HG03342 (cell line): ENCODE data around the gene BRPF1.

ENCODE experiments used
- ATAC-seq: cut with Tn5 transposase; IDR thresholded peaks from one replicate; pipeline ENCODE4 v1.9.1; 2021; ENCODE audit warnings: mild to moderate bottlenecking, moderate library complexity; ENCODE audit not compliant: unreplicated experiment

The BRPF1 gene

DNA sequence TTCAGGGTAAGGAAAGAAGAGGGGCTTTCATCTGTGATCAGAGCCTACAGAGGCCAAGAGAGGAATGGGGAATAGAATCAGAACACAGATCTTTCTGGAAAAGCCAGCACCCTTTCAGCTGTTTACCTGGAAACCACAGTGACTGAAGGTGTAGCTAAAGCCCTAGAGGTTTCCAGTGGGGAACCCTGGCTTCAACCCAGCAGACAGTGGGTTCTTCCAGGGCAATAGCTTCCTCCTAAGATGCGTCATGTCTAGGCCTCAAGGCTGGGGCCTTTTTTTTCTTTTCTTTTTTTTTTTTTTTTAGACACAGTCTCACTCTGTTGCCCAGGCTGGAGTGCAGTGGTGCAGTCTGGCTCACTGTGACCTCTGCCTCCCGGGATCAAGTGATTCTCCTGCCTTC, 31.0 kb upstream of the BRPF1 start:
- no peak for ATAC-seq

DNA sequence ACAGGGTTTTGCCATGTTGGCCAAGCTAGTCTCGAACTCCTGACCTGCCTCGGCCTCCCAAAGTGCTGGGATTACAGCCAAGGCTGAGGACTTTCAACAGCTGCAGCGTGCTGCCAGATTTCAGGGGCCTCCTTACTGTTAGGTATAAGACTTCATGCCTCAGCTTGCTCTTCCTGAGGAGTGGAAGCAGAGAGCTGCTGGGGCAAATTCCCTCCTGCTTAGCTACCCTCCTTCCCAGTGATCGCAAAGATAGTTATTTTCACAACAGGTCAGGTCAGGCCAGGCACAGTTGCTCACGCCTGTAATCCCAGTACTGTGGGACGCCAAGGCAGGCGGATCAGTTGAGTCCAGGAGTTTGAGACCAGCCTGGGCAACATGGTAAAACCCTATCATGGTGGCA, 30.5 kb upstream of the BRPF1 start:
- ATAC-seq: no peak

DNA sequence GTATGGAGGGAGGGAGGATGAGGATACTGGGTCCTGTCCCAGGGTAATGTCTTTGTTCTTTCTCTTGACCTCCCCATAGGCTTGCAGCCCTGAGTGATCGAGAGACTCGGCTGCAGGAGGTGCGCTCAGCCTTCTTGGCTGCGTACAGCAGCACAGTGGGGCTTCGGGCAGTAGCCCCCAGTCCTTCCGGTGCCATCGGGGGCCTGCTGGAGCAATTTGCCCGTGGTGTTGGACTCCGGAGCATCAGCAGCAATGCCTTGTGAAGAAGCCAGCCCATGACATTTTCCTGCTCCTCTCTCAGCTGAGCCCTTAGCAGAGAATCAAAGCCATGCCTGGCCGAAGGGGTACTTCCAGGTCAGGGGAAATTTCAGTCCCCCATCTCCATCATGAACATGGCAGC, 29.8 kb upstream of the BRPF1 start:
- no peak for ATAC-seq

DNA sequence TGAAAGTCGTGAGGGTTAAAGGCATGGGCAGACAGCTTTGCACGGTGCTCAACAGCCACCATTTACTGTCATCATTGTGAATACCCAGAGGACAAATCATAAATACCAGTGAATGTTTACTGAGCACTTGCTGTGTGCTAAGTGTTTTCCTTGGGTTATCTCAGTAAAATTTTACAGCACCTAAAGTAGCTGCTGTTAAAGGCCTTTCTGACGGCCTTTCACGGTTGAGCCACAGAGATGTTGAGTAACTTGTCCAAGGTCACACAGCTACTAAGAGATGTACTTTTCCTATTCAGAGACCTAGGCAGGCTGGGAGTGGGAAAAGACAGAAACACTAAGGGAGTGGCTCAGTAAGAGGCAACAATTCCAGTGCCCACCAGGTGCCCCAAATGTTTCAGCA, 28.3 kb upstream of the BRPF1 start:
- ATAC-seq: no peak

DNA sequence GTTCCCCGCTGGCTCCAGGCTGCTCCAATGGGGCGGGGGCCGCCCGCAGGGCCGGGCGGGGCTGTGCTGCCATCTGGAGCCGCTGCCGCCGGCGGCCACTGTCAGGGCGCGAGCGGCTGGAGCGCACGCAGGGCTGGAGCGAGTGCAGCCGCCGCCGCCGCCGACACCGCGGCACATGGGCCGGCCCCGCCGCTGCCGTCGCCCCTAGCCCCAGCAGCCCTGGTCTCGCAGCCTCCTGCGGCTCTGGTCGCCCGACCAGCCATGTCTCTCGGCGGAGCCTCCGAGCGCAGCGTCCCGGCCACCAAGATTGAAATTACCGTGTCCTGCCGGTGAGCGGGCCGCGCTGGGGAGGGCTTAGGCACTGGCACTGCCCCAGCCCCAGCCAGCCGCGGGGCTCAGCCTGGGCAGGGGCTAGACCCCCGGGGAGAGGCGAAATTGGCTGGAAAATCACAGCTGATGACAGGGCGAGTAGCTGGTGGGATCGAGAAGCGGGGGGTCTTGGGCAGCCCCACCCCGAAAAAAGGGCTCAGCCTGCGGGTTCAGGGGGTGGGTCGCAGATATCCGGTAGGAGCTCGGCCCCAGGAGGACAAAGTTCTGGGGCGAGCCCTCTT, 27.7 kb upstream of the BRPF1 start, which contains the start of gene CPNE9:
Gene CPNE9, plus strand, starts transcription at position 98 of the 611 bp plus-strand sequence. Its CDS starts 164 bp downstream, at position 262.
- no peak for ATAC-seq

DNA sequence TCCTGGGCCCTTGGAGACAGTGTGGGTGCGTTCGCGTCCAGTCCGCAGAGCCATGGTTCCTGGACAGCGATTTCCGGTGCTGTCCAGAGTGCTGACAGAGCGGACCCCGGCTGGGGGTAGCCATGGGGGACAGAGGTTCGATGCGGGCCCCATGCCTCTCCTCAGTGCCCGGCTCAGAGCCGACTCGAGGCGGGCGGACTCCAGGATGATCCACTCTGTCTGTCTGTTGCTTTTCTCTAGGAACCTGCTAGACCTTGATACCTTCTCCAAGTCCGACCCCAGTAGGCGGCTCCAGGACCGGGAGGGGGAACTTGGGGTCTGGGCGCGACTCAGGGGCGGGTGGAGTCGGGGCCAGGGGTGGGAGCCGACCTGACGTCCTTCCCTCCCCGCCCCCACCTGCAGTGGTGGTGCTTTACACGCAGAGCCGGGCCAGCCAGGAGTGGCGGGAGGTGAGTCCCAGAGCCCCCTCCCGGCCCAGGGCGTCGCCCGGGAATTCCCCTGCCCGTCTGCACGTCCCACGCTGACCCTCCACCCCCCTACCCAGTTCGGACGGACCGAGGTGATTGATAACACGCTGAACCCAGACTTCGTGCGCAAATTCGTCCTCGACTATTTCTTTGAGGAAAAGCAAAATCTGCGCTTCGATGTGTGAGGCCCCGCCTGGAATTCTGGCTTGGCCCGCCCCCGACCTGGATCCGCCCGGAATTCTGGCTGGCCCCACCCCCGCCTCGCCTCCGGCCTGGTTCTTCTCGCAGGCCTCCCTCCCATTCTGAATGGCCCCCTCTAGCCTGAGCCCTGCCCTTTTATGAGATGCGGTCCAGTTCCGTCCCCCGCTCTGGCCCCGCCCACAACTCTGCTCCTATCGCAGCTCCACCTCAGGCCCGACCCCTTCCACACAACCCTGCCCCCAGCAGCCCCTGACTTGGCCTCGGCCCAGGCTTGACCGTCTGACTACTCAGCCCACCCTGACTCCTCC, 26.9 kb upstream of the BRPF1 start:
- no peak for ATAC-seq

DNA sequence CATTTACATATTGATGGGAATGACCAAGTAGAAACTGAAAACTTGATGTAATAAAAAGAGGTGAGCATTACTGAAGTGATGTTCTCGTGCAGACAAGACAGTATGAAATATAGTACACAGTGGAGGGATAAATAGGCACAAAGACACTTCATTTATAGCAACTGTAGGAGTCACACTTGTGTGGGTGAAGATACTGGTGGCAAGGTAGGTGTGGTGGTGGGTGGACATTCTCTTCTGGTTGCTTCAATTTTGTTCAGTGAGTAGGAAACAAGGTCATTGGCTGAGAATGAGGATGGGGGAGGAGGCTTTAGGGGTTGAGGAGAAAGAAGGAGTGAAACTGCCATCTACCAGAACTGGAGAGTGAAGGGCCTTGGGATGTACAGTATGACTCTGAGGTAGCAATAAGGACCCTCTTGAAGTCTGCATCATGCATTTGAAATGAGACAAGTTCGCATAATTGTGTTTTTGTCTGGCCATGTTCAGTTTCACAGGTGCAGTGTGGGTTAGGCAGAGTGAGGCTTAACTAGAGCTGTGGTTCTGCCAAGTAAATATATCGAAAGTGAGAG, 21.3 kb upstream of the BRPF1 start:
- ATAC-seq: no peak

DNA sequence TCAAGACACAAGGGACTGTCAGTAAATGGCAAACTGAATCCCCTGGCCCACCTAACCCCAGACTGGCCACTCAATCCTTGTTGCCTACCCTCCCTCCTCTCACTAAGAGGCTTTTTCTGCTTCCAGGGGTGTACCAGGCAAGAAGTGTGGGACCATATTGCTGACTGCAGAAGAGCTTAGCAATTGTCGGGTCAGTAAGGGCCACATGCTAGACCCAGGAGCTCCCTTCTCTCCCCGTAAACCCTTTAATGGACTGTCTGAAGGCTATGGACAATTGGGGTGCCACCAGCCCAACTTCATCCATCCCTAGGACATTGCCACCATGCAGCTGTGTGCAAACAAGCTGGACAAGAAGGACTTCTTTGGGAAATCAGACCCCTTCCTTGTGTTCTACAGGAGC, 19.1 kb upstream of the BRPF1 start:
- ATAC-seq: no peak

DNA sequence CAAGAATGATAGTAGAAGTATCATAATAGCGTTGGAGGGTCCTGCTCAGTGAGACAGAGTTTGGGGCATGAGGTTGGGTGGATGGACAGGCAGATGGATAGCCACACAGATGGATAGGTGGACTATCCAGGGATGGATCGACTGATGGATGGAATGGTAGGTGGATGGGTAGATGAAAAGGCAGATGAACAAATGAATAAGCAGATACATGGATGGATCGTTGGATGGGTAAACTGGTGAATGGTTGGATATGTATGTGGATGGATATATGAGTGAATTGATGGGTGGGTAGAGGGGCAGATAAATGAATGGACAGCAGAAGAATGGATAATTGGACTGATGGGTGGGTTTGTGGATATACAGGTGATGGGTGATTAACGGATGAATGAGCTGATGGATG, 18.4 kb upstream of the BRPF1 start:
- ATAC-seq: no peak

DNA sequence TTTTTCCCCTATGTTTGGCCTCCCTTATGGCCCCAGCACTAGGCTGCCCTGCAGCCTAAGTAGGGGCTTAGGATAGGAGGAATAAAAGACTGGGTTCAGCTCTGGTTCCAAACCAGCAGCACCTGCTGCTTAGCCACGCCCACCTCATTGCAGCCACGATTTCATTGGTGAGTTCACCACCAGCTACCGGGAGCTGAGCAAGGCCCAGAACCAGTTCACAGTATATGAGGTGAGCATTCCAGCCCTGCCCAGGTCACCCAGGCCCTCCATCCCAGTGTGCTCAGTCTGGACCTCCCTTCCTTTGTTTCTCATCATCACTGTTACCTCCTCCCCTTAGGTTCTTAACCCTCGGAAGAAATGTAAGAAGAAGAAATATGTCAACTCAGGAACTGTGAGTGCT, 16.4 kb upstream of the BRPF1 start:
- ATAC-seq: no peak

DNA sequence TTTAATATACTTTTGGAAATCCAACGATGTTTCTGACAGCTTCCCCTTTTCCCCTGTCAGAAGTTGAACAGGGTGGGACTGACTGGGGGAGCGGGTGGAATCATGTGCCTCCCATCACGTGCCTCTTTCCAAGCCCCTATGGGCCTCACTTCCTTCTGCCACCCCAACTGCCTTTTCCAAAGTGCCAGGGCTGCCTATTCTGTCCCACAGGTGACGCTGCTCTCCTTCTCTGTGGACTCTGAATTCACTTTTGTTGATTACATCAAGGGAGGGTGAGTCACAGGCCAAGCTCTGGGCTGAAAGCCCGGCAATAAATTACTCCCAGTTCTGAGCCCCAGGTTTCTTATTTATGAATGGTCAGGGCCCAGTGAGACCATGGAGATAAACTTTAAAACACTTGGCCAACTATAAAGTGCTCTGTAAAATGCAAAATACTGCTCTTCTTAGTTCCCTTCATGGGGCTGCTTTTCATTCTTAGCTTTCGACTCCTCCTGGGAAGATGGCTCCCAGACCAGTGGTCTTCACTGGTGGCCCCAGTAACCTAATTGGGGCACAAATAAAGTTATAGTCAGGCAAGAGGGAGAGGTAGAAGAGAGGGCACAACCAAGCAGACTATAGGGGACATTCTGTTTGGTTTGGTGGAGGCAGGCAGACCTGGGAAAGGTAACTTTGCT, 15.6 kb upstream of the BRPF1 start:
- no peak for ATAC-seq

DNA sequence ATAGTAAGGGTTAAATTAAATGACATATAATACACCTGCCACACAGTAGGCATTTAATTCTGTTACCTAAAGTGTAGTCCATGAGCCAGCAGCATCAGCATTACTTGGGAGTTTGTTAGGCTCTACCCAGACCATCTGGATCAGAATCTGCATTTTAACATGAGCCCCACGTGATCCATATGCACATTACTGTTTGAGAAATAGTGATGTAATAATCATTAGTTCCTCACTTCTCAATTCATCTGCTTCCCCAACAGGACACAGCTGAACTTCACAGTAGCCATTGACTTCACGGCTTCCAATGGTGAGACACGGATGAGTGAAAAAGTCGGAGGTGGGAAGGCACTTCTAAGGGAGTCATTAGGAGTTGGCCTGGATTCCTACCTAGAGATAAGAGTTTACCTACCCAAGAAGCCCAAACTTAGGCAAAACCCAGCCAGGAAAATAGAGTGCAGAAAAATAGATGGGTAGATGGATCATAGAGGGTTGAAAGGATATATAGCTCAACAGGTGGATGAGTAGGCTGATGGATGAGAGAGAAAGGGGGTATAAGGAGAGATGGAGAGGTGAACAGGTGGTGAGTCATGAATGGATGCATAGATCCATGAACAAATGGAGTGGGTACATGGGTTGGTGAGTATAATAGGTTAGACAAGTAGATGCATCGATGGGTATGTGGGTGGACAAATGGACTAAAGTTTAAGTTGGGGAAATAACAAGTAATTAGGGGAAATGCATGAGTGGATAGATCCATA, 14.6 kb upstream of the BRPF1 start:
- ATAC-seq: no peak

DNA sequence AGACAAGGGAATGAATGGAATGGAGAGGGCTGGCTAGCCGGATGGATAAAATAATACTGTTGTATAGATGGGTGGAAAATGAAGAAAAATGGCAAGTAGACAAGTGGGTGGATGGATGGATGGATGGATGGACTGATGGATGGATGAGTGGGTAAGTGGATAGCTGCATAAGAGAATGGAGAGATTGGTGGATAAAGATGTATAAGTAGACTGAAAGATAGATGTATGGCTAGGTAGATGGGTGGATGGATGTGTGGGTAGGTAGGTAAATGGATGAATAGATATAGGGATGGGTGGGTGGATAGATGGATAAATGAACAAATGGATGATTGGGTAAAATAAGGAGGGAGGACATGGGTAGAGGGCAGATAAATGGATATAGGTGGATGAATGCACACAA, 14.0 kb upstream of the BRPF1 start:
- no peak for ATAC-seq

DNA sequence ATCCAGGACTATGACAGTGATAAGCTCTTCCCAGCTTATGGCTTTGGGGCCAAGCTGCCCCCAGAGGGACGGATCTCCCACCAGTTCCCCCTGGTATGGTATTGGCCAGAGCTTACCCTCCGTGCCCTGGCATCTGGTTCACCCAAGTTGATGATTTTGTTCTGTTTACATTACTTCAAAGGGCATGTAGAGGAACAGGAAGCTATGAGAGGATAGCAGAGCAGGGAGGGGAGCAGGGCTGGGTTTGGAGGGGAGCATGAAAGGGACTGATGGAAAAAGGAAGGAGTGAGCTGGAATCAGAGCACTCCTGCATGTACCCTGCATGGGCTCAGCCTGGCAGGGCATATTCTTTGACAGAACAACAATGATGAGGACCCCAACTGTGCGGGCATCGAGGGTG, 13.4 kb upstream of the BRPF1 start:
- no peak for ATAC-seq

DNA sequence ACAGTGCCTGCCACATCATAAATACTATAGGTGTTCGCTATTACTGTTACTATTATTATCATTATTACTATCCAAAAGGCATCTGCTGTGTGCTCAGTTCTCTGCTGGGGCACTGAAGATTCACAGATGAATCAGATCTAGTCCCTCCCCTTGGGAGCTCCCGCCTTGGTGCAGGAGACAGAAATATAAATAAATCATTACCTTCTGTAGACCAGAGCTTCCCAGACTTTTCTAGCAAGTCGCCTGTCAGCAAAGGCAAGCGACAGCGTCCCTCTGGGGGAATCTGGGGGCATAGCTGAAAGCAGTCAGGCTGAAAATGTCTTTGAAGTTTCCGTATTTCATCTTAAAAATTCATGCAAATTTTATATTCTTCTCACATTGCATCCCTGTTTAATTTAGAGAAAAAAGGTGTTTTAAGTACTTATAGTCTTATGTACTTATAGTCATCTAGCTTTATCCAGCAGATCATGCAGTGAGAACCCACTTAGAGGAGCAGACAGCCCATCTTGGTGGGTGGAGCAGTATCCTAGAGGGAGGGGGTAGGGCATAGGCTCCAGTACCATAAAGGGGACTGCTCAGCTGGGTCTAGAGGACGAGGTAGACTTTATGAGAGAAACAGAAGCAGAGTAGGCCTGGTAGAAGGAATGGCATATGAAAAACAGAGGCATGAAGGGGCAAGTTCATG, 10.4 kb upstream of the BRPF1 start:
- no peak for ATAC-seq

DNA sequence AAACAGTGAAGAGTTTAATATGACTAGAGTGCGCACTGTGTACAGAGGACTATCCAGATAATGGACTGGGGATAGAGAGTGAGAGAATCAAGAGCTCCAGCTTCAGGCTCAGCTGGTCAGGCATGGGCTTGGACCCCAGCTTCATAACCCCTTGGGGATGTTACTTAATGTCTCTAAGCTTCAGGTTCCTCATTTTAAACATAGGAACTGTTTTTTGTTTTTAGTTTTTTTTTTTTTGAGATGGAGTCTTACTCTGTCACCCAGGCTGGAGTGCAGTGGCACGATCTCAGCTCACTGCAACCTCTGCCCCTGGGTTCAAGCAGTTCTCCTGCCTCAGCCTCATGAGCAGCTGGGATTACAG, 9.9 kb upstream of the BRPF1 start:
- ATAC-seq: no peak

DNA sequence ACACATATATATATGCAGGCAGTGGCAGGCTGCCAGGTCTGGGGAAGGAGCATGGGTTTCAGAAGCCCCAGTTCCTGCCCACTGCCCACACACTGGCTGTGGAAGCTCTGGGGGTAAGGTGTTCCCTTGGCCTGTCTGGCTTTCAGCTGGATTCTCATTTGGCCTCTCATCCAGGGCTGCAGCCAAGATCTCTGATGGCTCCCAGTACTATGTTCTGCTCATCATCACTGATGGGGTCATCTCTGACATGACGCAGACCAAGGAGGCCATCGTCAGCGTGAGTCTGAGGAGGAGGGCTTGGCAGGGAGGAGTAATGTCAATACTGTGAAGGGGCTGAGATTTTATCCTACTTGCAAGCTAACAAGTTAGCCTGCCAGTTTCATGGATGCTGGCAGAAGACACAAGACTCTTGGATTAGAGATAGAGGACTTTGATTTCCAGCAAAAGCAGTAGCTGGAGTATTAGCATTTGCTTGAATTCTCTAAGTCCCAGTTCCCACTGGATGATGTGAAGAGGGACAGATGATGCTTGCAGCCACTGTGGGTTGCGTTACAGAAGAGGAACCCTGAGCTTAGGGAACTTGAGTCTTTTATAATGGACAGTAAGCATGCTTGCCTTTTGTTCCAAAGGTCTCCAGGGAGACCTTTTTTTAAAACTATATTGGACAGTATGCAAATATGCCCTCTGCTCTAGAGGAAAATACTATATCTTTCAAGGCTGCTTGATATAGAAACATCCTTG, 5.6 kb upstream of the BRPF1 start:
- ATAC-seq: no peak

DNA sequence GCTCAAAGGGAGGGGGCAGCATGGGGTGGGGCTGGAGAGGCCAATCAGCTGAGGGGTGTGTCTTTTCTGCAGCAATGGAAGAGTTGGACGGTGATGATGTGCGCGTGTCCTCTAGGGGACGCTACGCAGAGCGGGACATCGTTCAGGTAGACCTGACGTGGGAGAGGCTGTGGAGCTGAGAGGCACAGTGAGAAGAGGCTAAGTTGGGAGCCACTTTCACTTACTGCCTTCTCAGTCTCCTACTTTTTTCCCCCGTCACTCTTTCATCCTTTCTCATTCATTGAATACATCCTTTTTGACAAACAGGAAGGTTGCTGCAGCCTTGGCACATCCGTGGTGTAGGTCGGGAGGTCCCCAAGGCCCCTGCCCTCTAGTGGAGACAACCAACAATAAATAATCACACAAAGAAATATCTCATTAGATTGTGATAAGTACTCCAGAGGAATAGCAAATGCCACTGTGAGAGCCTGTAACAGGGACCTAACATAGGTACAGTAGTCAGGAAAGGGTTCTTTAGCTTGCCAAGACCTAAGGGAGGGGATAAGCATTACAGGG, 4.4 kb upstream of the BRPF1 start:
- peak; percentile 22 for ATAC-seq

DNA sequence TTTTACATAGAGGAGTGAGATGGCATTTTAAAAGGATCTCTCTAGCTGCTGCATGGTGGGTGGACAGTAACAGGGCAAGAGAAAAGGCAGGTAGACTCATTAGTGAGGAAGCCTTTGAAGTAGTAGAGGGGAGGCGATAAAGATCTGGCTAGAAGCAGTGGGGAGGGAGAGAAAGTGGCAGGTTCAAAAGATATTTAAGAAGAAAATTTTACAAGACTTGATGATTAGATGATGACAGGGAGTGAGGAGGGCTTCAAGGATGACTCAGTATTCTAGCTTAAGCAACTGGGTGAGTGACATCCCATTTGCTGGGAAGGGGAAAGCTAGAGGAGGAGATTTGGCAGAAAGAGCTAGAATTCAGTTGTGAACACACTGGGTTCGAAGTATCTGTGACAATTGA, 3.8 kb upstream of the BRPF1 start:
- ATAC-seq: no peak
